HG03442 (cell line): ENCODE data around the gene TNP1.

Source experiments
- ATAC-seq: cut with Tn5 transposase; IDR thresholded peaks from one replicate; pipeline ENCODE4 v1.9.1; 2021; ENCODE audit warnings: mild to moderate bottlenecking, moderate library complexity; ENCODE audit not compliant: unreplicated experiment

TNP1 gene

DNA sequence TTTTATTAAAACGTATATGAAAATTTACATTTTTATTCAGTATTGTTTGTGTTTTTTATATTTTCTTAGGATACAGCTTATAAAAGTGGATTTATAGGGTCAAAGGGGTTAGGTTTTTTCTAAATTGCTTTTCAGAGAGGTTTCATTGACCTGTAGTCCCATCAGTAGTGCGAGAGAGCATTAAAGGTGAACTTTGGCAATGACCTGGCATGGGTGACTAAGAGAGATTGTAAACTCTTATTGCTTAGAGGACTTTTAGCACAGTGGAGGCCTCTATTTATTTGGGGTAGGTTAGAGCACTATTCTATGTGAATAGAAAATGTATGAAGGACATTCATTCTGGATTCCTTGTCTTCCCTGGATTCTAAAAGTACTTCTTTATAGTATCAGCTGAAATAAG lies 16.0 kb upstream of the TNP1 start:
- no peak for ATAC-seq

GRCh38 chr2:216873573-216873972 lies 13.7 kb upstream of the TNP1 start:
- no peak for ATAC-seq

GRCh38 chr2:216872624-216873023 lies 12.8 kb upstream of the TNP1 start:
- no peak for ATAC-seq

GRCh38 chr2:216872040-216872439 lies 12.2 kb upstream of the TNP1 start:
- no peak for ATAC-seq

DNA sequence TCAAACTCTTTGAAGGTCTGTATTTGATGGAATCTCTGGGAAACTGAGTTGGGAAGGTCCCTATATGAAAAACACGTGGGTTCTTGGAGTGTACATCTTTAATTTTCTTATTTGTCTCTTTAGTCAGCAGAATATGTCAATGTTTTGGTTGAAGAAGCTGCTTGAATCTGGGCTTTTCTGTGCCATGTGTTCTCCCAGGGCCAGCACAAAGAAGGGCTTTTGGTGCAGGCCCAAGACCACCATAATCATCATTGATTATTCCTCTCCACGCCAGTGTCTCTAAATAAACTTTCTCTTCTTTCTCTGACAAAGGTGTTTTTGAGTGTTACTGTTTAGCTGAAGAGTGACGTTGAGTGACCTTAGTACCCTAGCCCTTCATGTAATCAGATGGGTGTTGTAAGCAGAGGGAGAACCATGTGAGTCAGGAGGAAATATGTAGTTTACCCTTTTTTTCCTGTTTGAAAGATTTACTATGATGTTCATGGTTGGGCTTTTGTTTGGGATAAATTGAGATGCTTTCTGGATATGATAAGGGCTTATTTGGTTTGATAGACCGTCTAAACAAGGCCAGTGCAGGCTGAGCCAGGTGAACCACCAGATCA lies 11.6 kb upstream of the TNP1 start:
- ATAC-seq: no peak

DNA sequence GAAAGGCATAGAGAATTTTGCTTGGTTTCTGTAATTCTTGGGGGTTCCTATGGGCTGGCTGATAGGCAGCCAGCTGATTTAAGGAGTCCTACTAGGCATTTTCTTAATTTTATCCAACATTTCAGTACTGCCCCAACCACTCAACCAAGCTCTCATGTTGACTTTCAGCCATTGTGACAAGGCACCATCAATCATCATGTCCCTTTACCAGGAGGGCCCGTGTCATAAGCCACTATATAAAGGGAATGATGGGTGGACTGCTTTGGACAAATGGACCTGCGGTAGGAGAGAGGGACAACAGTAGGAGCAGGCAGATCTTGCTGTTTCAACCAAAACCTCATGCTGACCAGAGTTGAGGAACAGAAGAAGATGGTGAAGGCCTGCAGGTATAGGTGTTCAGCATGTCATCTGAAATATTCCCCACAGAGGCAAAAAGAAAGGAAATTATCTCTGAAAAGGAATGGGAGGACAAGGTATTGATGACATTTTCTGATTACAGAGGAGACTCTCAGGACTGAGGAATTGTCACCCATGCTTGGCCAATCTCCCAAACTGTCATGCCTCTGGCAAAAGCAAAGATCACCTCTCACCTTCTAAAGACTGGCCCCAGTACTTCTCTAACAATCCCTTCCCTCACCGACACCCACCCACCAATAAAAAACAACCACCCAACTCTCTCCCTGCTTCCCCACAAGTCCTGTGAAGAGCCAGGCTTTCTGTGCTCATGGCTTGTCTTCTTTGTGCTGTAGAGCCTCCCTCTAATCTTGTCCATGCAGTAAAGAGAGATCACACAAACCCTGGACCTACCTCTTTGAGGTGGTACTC lies 10.9 kb upstream of the TNP1 start:
- ATAC-seq: no peak

DNA sequence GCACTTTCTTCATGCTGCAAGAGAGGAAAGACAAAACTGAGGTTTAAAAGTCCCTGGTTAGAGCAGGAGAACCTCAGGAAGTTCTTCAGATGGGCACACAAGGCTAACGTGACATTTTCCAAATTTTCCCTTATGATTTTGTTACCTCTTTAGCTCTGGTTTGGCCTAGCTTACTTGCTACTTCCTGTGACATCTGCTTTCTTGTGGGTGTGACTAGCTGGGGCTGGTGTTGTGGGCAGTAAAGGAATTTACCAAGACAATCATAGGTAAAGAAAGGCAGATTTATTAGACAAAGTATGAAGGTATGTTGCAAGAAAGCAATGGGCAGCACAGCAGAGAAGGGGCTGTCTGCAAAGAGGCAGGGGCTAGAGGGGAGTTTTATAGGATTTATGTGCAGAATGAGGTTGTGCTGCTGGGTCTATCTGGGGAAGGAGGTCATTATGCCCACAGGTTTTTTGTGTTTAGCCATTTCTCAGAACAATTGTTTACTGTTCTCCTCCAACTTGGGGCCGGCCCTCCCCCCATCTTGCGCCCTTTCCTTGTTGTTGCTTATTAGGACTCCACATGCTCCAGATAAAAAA lies 6.7 kb upstream of the TNP1 start:
- no peak for ATAC-seq

- no peak for ATAC-seq
These were observed 5.8 kb upstream of the TNP1 start for GRCh38 chr2:216865658-216866057.

- ATAC-seq: no peak
These were observed 4.1 kb upstream of the TNP1 start for GRCh38 chr2:216863946-216864345.

DNA sequence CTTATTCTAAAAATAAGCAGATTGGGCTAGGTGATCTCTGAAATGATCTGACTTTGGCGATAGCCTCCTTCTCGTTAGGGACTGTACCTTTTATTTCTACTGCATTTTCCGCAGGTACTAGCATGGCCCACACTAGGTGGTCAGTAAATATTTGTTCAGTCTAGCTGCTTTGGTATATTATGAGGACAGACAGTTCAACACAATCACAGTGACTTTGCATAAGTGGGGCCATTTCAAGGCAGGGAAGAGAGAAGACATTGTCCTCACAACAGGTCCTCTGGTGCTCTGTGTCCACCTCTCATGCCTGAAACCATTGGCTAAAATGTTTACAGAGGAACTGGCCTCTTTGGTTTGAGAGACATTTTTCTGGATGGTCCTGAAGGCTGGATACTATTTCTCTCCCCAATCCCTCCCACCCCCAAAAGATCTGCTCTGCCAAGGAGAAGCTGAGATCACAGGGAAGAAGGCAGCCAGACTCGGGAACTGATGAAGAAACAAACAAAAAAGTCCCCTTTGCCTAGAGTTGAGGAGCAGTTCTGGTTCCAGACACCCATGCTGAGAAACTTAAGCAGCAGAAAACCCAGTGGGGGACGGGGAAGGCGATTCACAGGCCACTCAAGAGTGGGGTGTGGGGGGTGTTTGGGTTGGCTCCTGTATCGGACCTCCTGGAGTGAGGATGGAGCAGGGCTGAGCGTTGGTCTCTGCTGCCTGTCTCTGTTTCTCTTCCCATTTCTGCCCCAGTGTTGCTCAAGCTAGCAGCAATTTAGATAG lies 2.9 kb upstream of the TNP1 start:
- ATAC-seq: no peak

GRCh38 chr2:216860426-216861137 lies 718 bp upstream of the TNP1 start:
- ATAC-seq: no peak

DNA sequence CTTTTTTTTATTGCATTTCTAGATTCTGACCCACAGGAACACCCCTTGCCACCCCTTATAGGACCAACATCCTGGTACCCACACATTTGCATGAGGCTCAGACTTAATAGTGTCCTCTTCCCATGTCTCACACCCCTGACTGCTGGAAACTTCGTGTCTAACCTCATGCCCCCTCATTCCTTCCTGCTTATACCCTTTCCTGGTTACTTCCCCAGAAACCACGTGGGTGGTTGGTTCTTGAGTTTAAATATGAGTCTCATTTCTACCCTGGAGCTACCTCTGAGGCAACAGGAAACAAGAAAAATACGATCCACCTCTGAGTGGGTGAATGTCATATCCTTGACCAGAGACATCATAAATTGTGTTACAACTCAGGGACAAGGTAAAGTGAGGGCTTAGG lies 1.6 kb downstream of the TNP1 start:
- ATAC-seq: no peak

GRCh38 chr2:216857131-216857550 lies 2.7 kb downstream of the TNP1 start:
- no peak for ATAC-seq

DNA sequence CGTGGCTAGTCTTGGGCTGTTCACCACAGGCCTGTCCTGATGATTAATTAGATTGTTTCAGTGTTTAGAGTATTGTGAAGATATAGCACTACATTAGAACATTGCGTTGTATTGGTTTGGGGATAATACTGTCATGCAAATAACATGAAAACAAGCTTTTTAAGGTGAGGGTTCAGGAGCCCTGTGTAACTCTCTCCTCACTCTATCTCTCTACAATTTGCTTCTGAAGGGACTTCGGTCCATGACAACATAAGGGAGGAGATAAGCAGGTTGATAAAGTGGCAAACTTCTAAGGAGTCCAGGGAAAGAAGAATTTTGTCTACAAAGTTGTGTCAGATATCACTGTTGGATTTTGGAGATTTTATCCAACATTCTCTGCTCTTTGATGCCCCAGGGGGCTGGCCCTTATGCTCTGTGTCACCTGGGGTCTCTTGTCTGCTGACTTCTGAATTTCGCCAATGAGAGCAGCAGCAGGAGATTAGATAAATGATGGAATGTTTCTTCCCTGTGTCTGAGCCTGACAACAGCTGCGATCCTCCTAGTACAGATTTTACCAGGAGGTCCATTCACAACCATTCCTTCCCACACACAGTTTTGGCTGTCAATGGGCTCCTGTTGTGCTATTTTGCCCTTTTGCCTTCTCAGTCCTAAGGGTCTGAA lies 3.3 kb downstream of the TNP1 start:
- no peak for ATAC-seq

DNA sequence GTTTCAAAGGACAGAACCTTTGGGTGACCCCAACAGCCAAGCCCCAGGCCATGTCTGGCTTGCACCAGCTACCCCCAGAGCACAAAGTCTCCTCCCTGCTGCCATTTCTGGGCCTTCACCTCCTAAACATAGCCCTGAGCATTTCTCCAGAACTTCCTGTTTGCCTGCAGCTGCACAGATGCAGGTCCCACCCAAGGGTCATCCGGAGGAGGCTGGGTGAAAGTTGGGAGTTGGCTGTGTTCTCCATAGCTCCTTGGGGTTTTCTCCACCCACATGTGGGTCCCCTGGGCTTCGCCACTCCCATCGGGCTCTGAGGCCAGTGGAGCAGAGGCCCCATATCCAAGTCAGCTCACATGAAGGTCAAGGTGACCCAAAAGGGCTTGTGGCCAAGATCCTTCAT lies 4.3 kb downstream of the TNP1 start:
- no peak for ATAC-seq

DNA sequence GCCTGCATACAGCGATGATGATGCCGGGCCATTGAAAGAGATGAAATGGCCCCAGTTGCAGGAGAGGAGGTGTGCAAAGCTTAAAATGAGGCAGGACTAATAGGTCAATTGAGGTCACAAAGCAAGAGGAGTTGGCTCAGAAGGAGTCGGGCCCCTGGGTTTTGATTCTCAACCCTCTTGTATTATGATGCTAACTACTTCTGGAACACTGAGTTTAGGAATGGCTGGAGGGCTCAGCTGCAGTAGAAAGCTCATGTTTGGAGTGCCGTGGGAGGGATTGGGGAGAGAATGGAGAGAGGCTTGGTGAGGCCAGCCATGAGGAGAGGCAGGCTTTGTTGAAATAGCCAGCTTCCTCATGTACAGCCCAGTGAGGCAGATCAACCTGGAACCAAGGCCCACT lies 4.8 kb downstream of the TNP1 start:
- no peak for ATAC-seq

DNA sequence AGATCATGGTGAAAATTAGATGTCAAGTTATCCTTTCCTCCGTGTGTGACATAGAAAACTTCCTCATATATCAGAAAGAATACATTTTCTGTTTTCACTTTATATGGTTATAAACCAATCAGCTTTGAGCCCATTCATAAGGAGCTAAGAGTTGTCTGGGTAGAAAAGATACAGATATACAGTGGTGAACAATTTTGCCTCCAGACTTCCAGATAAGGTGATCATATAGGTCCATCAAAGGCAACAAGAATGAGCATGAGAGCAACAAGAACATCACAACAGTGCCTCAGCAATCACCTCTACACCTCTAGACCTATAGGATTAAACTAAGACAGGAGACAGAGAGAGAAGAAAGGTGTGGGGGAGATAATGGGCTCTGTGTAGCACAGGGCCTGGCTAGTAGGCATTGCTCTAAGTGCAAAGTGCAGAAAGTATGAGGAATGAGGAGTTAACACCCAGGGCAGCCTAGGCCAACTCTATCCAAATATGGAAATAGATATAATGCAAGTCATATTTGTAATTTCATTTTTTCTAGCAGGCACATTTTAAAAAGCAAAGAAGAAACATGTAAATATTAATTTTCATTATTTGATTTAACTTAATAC lies 8.3 kb downstream of the TNP1 start:
- no peak for ATAC-seq

GRCh38 chr2:216850665-216851322 lies 9.1 kb downstream of the TNP1 start:
- no peak for ATAC-seq

DNA sequence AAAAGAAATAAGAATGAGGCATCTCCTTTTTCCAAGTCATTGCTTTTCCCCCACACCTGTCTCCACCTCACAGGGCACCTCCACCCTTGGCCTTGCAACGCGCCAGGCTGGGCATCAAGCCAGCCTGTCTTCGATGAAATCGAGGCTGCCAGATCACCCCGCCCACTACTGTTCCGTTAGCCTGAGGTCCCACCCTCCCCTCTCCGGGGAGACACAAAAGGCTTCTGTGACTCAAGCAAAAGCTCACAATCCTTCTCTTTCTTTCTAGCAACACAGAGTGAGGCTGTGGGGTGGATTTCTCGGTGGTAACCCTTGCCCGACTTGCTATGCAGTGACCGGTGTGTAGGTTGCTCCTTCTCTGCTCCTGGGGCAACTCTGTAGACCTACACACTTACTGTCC lies 9.9 kb downstream of the TNP1 start:
- ATAC-seq: no peak
